A549 (cell line): ENCODE results near the gene ZNF391. TPM values are rescaled to one million over a fixed set of nuclear protein-coding genes. Genes with fewer than 3 reads are reported as not detected.

Experiments used
- ATAC-seq, 2 experiments: fragments of 200-7000 bp in 1 of 2; fragments of >200 bp in 1 of 2; cut with Nextera tagmentation in 1 of 2; cut with Tn5 transposase in 1 of 2; 3 replicates each; pipeline versions ENCODE4 v1.8.0 to v1.9.1; 2018 to 2020; ENCODE audit warnings: mild to moderate bottlenecking in 1 of 2, moderate library complexity in 1 of 2
- CTCF ChIA-PET: fragments of 300-600 bp; sonication (Branson Sonifier 250); formaldehyde crosslinking; extraction: SDS; loops from one replicate; lab custom pipeline; 2021; ENCODE audit warnings: antibody characterized with exemption, inconsistent platforms; lab: Yijun Ruan, JAX
- POLR2A ChIA-PET: fragments of 350-600 bp; formaldehyde crosslinking; extraction: SDS; loops from one replicate; lab custom pipeline; 2021; ENCODE audit warnings: antibody characterized with exemption, inconsistent platforms; lab: Yijun Ruan, JAX
- DNase-seq, 2 experiments: peaks; one replicate each; pipeline versions ENCODE4 v3.0.0 to v3.0.0-alpha.2; 2011 to 2016; ENCODE audit warnings: low read depth in 1 of 2, low spot score in 1 of 2
- FAIRE-seq: peaks from 2 replicates; lab custom pipeline; 2011; peaks lifted over from hg19 to GRCh38; lab: Jason Lieb, UNC
- H3K27ac ChIP-seq, 2 experiments: fragments of >200 bp; sonication (Bioruptor Twin); formaldehyde crosslinking; 3 replicates each; pipeline ENCODE4 v1.5.1; 2016 to 2017
- H3K4me1 ChIP-seq: fragments of >200 bp; sonication (Bioruptor Twin); formaldehyde crosslinking; 3 replicates; pipeline ENCODE4 v1.6.1; 2016
- H3K4me2 ChIP-seq: fragments of >200 bp; sonication (Bioruptor Twin); formaldehyde crosslinking; 3 replicates; pipeline ENCODE4 v1.6.1; 2016
- H3K4me3 ChIP-seq: fragments of >200 bp; sonication (Bioruptor Twin); formaldehyde crosslinking; 3 replicates; pipeline ENCODE4 v1.5.1; 2016
- H3K9me3 ChIP-seq: fragments of >200 bp; sonication (Bioruptor Twin); formaldehyde crosslinking; 3 replicates; pipeline ENCODE4 v1.6.1; 2016
- CBX8 ChIP-seq: fragments of 200-600 bp; sonication (generic); IDR thresholded peaks from 2 replicates; pipeline ENCODE4 v1.6.1; 2016
- CHD4 ChIP-seq: fragments of 200-600 bp; sonication (generic); IDR thresholded peaks from 2 replicates; pipeline ENCODE4 v1.6.1; 2016; ENCODE audit warnings: antibody characterized with exemption, mild to moderate bottlenecking, borderline replicate concordance
- EHF ChIP-seq: fragments of 250-450 bp; sonication (Bioruptor Pico); IDR thresholded peaks from 2 replicates; pipeline ENCODE4 v1.5.0; 2020; ENCODE audit warnings: mild to moderate bottlenecking
- ESRRA ChIP-seq: fragments of 150-350 bp; IDR thresholded peaks from 2 replicates; pipeline ENCODE4 v1.6.1; 2014; ENCODE audit warnings: mild to moderate bottlenecking, low read length, borderline replicate concordance
- FOSL2 ChIP-seq, 2 experiments: fragments of 450-650 bp in 1 of 2; fragments of >200 bp in 1 of 2; sonication (Bioruptor Twin) in 1 of 2; formaldehyde crosslinking; IDR thresholded peaks; 2 replicates each; pipeline versions ENCODE4 v1.5.0 to v1.6.1; 2016 to 2020; ENCODE audit warnings: mild to moderate bottlenecking in 1 of 2, moderate library complexity in 1 of 2
- FOXS1 ChIP-seq: fragments of 250-450 bp; sonication (Bioruptor Pico); IDR thresholded peaks from 2 replicates; pipeline ENCODE4 v1.5.0; 2020; ENCODE audit warnings: mild to moderate bottlenecking, moderate library complexity
- GATA3 ChIP-seq: IDR thresholded peaks from 2 replicates; pipeline ENCODE4 v1.6.1; 2012; ENCODE audit warnings: borderline replicate concordance
- HDAC2 ChIP-seq: fragments of 200-600 bp; sonication (generic); IDR thresholded peaks from 2 replicates; pipeline ENCODE4 v1.6.1; 2016
- HOXB5 ChIP-seq: fragments of 250-450 bp; sonication (Bioruptor Pico); IDR thresholded peaks from 2 replicates; pipeline ENCODE4 v1.5.0; 2020; ENCODE audit warnings: mild to moderate bottlenecking, moderate library complexity
- KDM1A ChIP-seq: fragments of 200-600 bp; sonication (generic); IDR thresholded peaks from 2 replicates; pipeline ENCODE4 v1.6.1; 2016; ENCODE audit warnings: low read depth, mild to moderate bottlenecking
- MAFK ChIP-seq: fragments of 450-650 bp; IDR thresholded peaks from 2 replicates; pipeline ENCODE4 v1.6.1; 2014; ENCODE audit not compliant: partially characterized antibody
- MYC ChIP-seq: IDR thresholded peaks from 2 replicates; pipeline ENCODE4 v1.6.1; 2012; ENCODE audit warnings: mild to moderate bottlenecking, inconsistent platforms, low read length, improper control_type of control experiment, borderline replicate concordance
- NFE2L2 ChIP-seq: fragments of 150-350 bp; conservative IDR thresholded peaks from 2 replicates; pipeline ENCODE4 v1.6.1; 2014; ENCODE audit warnings: low read length
- NPAS2 ChIP-seq: fragments of 250-450 bp; sonication (Bioruptor Pico); IDR thresholded peaks from 2 replicates; pipeline ENCODE4 v1.8.0; 2022; ENCODE audit warnings: mild to moderate bottlenecking, moderate library complexity, borderline replicate concordance
- NR3C1 ChIP-seq: fragments of >200 bp; sonication (Bioruptor Twin); formaldehyde crosslinking; IDR thresholded peaks from 3 replicates; pipeline ENCODE4 v1.6.1; 2017
- POLR2A ChIP-seq: IDR thresholded peaks from 2 replicates; pipeline ENCODE4 v1.6.1; 2012; ENCODE audit warnings: mild to moderate bottlenecking, low read length
- RAD21 ChIP-seq, 2 experiments: fragments of >200 bp in 1 of 2; sonication (Bioruptor Twin) in 1 of 2; formaldehyde crosslinking in 1 of 2; IDR thresholded peaks in 1 of 2; conservative IDR thresholded peaks in 1 of 2; 2 replicates in 1 of 2; 3 replicates in 1 of 2; pipeline ENCODE4 v1.6.1; 2012 to 2018; ENCODE audit warnings: inconsistent platforms in 1 of 2
- RFX5 ChIP-seq: fragments of 450-650 bp; IDR thresholded peaks from 2 replicates; pipeline ENCODE4 v1.7.1; 2014; ENCODE audit warnings: antibody characterized with exemption, mild to moderate bottlenecking, moderate library complexity
- SMC3 ChIP-seq: fragments of >200 bp; sonication (Bioruptor Twin); formaldehyde crosslinking; IDR thresholded peaks from 3 replicates; pipeline ENCODE4 v1.6.1; 2018; ENCODE audit warnings: inconsistent platforms
- SREBF2 ChIP-seq: fragments of 450-650 bp; IDR thresholded peaks from 2 replicates; pipeline ENCODE4 v1.6.1; 2014; ENCODE audit warnings: mild to moderate bottlenecking, moderate library complexity
- TFCP2L1 ChIP-seq: fragments of 250-450 bp; sonication (Bioruptor Pico); IDR thresholded peaks from 2 replicates; pipeline ENCODE4 v1.5.0; 2021; ENCODE audit warnings: mild to moderate bottlenecking
- ZSCAN20 ChIP-seq: fragments of 250-450 bp; sonication (Bioruptor Pico); IDR thresholded peaks from 2 replicates; pipeline ENCODE4 v1.8.0; 2022; ENCODE audit warnings: mild to moderate bottlenecking, moderate library complexity
- WGBS: methylation state at CpG from one replicate; pipeline ENCODE4 v1.1.6; 2017; ENCODE audit errors: missing lambda C conversion rate; 5-methylcytosine and 5-hydroxymethylcytosine counted together
- polyA plus RNA-seq, 4 experiments: library from polyadenylated mRNA; depleted of rRNA in 3 of 4; stranded (reverse); fragments of >200 nt; fragmentation: RNase III in 1 of 4; extraction: RNeasy Plus Mini Kit Qiagen cat#74134 plus additional on column Dnase treatment in 1 of 4; gene quantifications; 2 replicates in 3 of 4; 3 replicates in 1 of 4; pipeline ENCODE4 v1.2.3, GENCODE V29; 2011 to 2017
- TF ChIP-seq, protein P1 (sequence below): IDR thresholded peaks from 2 replicates; pipeline ENCODE4 v1.6.1; 2012
- TF ChIP-seq, protein P2 (sequence below): fragments of >200 bp; sonication (Bioruptor Twin); formaldehyde crosslinking; IDR thresholded peaks from 3 replicates; pipeline ENCODE4 v1.5.1; 2016
- TF ChIP-seq, protein P3 (sequence below): fragments of 450-650 bp; IDR thresholded peaks from 2 replicates; pipeline ENCODE4 v1.6.1; 2014; ENCODE audit warnings: antibody characterized with exemption
- TF ChIP-seq, protein P4 (sequence below): fragments of 150-350 bp; IDR thresholded peaks from 2 replicates; pipeline ENCODE4 v1.6.1; 2014; ENCODE audit warnings: low read depth, mild to moderate bottlenecking, low read length
- TF ChIP-seq, protein P5 (sequence below): fragments of >200 bp; sonication (Bioruptor Twin); formaldehyde crosslinking; IDR thresholded peaks from 2 replicates; pipeline ENCODE4 v1.6.1; 2016

ZNF391 gene
- polyA plus RNA-seq, 2 of the 4 experiments (the other 2 are of a cell fraction), result 0.48 to 0.52 TPM

DNA sequence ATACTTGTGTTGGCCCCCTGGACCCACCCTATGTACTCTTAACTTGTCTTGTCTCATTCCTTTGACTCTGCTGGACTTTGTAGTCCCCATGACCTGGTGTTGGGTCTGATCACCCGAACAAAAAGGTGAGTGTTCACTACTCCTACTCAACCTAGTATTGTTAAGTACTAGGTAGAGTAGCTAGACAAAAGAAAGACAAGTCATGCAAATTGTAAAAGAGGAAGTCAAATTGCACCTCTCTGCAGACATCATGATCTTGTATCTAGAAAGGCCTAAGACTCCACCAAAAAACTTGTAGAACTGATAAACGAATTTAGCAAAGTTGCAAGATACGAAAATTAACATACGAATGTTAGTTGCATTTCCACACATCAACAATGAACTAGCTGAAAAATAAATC lies 35.7 kb upstream of the ZNF391 start:
- WGBS, result 0% methylated on average over 3 of the region's 4 CpGs
- no peak for DNase-seq
- TF ChIP-seq KDM1A (no peak), CBX8 (no peak), SMC3 (no peak), SREBF2 (no peak), RFX5 (no peak), NR3C1 (no peak), MAFK (no peak), POLR2A (no peak), ZSCAN20 (CRISPR knock-in tag) (no peak), HOXB5 (no peak), RAD21 (conservative IDR thresholded peaks at IDR 0.05 in 1 of 2, IDR thresholded peaks at IDR 0.05 in 1 of 2) (no peak), NPAS2 (CRISPR knock-in tag) (no peak), HDAC2 (no peak), GATA3 (no peak)
- TF ChIP-seq, protein P1, sequence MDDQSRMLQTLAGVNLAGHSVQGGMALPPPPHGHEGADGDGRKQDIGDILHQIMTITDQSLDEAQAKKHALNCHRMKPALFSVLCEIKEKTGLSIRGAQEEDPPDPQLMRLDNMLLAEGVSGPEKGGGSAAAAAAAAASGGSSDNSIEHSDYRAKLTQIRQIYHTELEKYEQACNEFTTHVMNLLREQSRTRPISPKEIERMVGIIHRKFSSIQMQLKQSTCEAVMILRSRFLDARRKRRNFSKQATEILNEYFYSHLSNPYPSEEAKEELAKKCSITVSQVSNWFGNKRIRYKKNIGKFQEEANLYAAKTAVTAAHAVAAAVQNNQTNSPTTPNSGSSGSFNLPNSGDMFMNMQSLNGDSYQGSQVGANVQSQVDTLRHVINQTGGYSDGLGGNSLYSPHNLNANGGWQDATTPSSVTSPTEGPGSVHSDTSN, result no peak
- TF ChIP-seq, protein P2, sequence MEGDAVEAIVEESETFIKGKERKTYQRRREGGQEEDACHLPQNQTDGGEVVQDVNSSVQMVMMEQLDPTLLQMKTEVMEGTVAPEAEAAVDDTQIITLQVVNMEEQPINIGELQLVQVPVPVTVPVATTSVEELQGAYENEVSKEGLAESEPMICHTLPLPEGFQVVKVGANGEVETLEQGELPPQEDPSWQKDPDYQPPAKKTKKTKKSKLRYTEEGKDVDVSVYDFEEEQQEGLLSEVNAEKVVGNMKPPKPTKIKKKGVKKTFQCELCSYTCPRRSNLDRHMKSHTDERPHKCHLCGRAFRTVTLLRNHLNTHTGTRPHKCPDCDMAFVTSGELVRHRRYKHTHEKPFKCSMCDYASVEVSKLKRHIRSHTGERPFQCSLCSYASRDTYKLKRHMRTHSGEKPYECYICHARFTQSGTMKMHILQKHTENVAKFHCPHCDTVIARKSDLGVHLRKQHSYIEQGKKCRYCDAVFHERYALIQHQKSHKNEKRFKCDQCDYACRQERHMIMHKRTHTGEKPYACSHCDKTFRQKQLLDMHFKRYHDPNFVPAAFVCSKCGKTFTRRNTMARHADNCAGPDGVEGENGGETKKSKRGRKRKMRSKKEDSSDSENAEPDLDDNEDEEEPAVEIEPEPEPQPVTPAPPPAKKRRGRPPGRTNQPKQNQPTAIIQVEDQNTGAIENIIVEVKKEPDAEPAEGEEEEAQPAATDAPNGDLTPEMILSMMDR, result no peak
- TF ChIP-seq, protein P3, sequence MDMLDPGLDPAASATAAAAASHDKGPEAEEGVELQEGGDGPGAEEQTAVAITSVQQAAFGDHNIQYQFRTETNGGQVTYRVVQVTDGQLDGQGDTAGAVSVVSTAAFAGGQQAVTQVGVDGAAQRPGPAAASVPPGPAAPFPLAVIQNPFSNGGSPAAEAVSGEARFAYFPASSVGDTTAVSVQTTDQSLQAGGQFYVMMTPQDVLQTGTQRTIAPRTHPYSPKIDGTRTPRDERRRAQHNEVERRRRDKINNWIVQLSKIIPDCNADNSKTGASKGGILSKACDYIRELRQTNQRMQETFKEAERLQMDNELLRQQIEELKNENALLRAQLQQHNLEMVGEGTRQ, result no peak
- TF ChIP-seq, all 56 proteins: peak for 0
- H3K4me1 ChIP-seq, result no peaks in the 10 kb centered on the region
- no peak overlapping the region for H3K27ac ChIP-seq
- no peak overlapping the region for H3K4me3 ChIP-seq
- H3K9me3 ChIP-seq, result peaks cover 3% of the 10 kb centered on the region; the same call in 1 of the 3 replicates
- CTCF ChIA-PET, result no interaction called here
- FAIRE-seq, result no peak
- POLR2A ChIA-PET, result no interaction called here
- ATAC-seq, result no peak
- H3K4me2 ChIP-seq, result no peak overlapping the region

DNA sequence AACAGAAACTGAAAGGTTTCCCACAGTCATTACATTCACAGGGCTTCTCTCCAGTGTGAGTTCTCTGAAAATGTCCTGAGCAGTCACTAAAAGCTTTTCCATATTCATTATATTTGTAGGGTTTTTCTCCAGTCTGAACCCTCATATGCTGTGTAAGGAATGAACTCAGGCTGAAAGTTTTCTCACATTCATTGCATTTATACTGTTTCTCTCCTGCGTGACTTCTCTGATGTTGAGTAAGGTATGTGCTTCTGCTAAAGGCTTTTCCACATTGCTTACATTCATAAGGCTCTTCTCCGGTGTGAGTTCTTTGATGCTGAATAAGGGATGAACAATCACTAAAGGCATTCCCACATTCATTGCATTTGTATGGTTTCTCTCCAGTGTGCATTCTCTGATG lies 29.8 kb upstream of the ZNF391 start:
- CTCF ChIA-PET, result no interaction called here
- TF ChIP-seq ESRRA (no peak), MYC (no peak), CHD4 (no peak), GATA3 (no peak)
- 34% methylated on average over 2 of the region's 2 CpGs for WGBS
- DNase-seq, result no peak
- H3K4me3 ChIP-seq, result no peak overlapping the region
- no peaks in the 10 kb centered on the region for H3K4me1 ChIP-seq
- FAIRE-seq, result no peak
- H3K9me3 ChIP-seq, result peaks cover 20% of the 10 kb centered on the region; the same call in 2 of the 3 replicates
- no peak for ATAC-seq
- no peak overlapping the region for H3K27ac ChIP-seq
- no peak overlapping the region for H3K4me2 ChIP-seq
- POLR2A ChIA-PET, result no interaction called here

DNA sequence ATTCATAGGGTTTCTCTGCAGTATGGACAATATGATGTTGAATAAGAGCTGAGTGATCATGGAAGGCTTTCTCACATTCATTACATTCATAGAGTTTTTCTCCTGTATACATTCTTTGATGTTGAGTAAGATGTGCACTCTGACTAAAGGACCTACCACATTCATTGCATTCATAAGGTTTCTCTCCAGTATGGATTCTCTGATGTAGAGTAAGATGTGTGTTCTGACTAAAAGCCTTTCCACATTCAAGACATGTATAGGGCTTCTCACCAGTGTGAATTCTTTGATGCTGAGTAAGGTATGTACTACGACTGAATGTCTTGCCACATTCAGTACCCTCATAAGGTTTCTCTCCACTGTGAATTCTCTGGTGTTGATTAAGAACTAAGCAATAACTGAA lies 29.3 kb upstream of the ZNF391 start:
- ATAC-seq (no peak), FAIRE-seq (no peak), DNase-seq (no peak)
- TF ChIP-seq, protein P4, sequence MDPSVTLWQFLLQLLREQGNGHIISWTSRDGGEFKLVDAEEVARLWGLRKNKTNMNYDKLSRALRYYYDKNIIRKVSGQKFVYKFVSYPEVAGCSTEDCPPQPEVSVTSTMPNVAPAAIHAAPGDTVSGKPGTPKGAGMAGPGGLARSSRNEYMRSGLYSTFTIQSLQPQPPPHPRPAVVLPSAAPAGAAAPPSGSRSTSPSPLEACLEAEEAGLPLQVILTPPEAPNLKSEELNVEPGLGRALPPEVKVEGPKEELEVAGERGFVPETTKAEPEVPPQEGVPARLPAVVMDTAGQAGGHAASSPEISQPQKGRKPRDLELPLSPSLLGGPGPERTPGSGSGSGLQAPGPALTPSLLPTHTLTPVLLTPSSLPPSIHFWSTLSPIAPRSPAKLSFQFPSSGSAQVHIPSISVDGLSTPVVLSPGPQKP, result no peak
- TF ChIP-seq FOXS1 (CRISPR knock-in tag), result no peak
- TF ChIP-seq NR3C1, result no peak
- TF ChIP-seq, protein P2, result no peak
- TF ChIP-seq, protein P1, result no peak
- no peak for TF ChIP-seq ESRRA
- no peak for TF ChIP-seq EHF (CRISPR knock-in tag)
- no peak for TF ChIP-seq MAFK
- TF ChIP-seq FOSL2 (IDR thresholded peaks at IDR 0.05), result no peak
- TF ChIP-seq FOSL2 (CRISPR knock-in tag; IDR thresholded peaks at IDR 0.05), result no peak
- no peak for TF ChIP-seq POLR2A
- TF ChIP-seq, protein P5, sequence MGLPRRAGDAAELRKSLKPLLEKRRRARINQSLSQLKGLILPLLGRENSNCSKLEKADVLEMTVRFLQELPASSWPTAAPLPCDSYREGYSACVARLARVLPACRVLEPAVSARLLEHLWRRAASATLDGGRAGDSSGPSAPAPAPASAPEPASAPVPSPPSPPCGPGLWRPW, result no peak
- TF ChIP-seq HDAC2, result no peak
- no peak for TF ChIP-seq NFE2L2
- no peak for TF ChIP-seq TFCP2L1
- TF ChIP-seq SREBF2, result no peak
- no peak overlapping the region for H3K27ac ChIP-seq
- H3K4me2 ChIP-seq, result no peak overlapping the region
- no peaks in the 10 kb centered on the region for H3K4me1 ChIP-seq
- H3K9me3 ChIP-seq, result peaks cover 20% of the 10 kb centered on the region; the same call in 2 of the 3 replicates
- WGBS, result 0% methylated on average over 1 of the region's 1 CpG
- no peak overlapping the region for H3K4me3 ChIP-seq
- POLR2A ChIA-PET, result no interaction called here
- CTCF ChIA-PET, result no interaction called here
